Erythroblast (primary cell): ENCODE measurements around the gene MED27.

Experiments used
- GATA1 ChIP-seq: IDR thresholded peaks from 2 replicates; pipeline ENCODE4 v1.6.1; 2011; ENCODE audit warnings: low read depth, mild to moderate bottlenecking, control low read depth, low read length, moderate library complexity
- POLR2A ChIP-seq: IDR thresholded peaks from 2 replicates; pipeline ENCODE4 v1.6.1; 2011; ENCODE audit warnings: mild to moderate bottlenecking, low read length

GRCh38 chr9:132035679-132036078 is 44.0 kb downstream of the MED27 start:
- TF ChIP-seq POLR2A (no peak), GATA1 (no peak)
